HG03060 (cell line): Measurements from ENCODE around the gene ELL.

ENCODE experiments used
- ATAC-seq: cut with Tn5 transposase; IDR thresholded peaks from one replicate; pipeline ENCODE4 v1.9.1; 2021; ENCODE audit warnings: low read depth, moderate number of reproducible peaks; ENCODE audit not compliant: unreplicated experiment

The ELL gene

DNA sequence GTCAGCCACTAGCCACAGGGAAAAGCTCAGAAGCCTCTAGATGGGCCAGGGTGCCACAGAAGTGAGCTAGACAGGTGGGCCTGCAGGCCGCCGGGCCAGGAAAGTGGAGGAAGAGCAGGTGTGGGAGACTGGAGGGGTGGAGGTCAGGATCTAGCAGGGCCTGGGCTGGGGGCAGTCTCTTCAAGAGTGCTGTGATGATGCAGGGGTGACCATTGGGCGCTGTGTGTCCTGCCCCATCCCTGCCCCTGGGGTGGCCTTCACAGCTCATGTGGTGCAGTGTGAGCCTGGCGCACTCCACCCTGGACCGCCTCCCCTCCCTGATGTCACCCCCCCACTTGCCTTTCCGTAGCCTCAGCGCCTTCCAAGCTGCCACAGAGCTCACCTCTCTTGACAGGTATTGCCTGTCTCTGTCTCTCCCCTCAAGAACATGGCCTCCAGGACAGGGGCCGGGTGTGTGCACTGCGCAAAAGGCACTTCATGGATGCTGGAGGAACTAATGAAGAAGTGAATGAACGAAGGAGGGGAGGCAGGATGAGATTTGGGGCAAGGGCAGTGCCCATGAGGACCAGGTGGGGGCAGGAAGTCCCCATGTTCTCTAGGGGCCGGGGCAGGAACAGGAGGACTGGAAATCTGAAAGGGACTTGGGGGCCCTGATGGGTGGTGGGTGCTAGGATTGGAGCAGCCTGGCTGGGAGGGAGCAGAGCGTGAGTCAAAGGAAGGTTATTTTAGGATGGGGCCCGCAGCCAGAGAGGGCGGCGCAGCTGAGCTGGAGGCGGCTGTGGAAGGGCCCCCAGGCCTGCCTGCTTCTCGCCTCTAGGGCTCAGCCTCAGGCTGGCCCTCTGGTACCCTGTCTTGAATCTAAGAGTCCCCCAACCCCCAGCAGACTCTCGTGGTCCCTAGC is 96.1 kb downstream of the ELL start:
- no peak for ATAC-seq

DNA sequence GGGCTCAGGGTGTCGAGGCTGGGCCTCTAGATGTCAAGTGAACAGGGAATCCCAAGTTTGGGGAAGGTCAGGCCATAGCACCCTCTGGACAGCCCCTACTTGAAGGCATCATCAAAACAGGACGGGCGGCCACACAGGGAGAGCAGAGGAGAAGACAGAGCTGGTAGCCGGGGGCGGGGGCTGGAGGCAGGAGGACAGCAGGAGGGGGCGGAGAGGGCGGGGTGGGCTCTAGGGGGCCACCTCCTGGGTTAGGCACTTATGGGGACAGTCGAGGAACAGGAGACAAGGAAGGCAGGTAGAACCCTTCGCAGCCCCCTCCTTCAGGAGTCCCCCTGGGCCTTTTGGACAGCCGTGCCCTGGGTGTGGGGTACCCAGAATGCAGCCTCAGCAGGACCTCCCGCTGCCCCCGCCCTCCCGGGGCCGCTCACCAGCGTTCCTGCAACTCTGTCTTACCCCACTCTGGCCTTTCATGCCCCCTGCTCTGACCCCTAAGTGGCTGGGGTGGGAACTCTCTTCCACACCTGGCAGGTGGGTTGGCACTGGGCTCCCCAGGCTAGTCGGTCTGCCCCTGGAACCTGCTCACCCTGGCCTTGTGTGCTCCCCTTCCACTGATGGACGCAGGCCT is 96.9 kb downstream of the ELL start:
- ATAC-seq: no peak

DNA sequence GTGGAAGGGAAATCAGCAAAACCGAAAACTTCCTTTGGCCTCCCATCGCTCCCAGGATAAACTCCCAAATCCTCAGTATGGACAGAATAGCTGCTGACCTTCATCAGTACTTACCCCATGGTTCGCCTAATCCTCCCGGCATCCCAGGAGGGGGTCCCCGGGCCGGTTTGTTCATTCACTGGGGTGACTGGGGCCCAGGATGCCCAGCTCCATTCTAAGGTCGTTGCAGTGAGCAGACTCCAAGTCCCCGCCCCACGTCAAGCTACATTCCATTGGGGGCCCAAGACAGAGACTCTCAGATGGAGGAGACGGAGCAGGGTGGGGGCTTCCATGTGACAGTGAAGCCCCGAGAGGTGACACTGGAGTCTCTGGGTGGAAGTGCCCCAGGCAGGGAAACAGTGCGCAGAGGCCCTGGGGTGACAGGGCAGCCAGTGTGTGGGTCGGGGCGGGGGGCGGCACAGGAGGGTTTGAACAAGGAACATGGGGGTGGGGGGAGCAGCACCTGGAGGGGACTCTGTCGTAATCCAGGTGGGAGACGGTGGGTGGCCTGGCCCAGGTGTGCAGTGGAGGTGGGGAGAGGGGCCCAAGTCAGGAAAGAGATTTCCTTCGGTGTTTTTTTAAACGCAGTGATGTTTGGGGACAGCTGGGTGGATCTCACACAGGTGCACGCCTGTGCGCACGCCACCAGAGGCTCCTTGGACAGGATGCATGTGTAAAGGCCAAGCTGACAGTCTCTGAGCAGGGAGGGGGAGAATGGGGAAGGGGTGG is 97.6 kb downstream of the ELL start:
- ATAC-seq: no peak

DNA sequence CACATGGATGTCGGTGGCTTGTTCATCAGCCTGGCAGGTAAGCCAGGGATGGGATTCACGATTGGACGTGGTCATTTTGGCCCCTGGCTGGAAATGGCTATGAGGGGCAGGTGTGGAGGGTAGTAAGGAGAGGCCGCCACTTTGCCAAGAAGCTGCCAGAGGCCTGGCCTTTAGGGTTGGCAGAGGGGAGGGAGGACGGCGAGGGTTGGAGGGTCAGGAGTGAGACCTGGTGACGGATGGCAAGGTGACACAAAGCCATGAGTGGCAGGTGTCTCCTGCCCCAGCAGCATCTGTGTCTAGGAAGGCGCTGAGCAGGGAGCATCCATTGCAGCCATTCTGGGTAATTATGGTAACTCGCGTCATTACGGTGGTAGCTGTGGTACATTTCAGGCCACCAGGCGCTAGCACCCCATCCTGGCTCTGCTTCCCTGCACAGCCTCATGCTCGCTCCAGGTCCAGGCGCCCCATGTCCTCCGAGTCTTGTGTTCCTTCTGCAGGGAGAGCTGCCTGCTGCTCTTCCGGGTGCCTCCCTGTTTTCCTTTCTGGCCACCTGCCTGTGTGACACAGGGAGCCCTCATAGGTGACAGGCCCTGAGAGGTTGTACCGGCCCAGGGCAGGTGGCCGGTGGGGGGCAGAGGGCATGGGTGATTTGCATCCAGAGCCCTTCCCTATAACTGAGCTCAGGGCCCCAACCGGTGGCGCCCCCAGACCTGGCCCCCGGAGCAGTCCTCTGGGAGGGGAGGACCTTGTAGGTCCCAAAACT is 98.4 kb downstream of the ELL start:
- ATAC-seq: no peak

DNA sequence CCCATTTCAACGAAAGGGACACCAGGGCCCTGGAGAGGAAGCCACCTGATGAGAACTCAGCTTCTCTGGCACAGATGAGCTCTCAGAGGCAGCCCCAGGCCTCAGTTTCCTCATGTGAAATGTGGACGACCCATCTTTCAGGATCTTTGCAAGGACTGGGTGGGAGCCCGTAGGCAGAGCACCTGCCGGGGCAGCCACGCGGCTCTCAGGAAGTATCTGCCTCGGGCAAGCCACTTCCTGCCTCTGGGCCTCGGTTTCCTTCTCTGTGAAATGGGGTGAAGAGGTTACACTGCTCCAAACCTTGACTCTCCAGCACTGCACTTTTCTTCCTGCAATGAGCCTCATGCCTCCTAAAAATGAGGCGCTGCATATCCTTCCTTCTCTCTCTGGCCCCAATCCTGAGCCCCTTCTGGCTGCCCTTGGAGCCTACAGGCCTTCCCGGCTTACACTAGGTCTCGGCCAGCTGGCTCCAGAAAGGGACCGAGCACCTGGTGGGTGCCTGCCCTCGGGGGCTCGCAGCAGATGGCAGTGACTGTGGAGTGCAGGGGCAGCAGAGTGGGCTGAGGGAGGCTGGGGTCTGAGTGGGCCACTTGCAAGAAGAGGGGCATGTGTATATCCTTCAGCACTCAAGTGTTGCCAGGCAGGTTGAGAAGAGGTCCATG is 99.2 kb downstream of the ELL start:
- no peak for ATAC-seq

DNA sequence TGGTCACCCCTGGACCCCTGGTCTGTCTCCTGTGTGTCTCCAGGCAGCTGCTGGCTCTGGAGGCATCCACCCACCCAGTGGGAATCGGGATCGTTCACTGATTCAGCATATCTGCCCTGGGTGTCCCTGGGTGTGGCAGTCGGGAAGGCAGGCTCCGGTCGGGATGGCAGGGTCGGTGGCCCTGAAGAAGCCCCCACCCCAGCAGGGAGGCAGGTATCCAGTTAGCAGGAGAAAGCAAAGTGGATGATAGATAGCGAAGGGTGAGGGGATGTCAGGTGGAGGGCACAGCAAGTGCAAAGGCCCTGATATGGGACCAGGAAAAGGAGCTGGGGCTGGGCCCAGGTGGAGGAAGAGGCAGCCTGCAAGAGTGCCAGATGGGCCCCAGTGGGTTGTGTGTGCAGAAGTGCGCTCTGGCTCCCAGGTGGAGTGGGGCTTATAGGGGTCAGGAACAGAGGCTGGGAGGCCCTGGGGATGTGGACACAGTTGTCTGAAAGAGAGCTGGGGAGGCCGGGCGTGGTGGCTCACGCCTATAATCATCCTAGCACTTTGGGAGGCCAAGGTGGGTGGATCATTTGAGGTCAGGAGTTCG is 100.4 kb downstream of the ELL start:
- no peak for ATAC-seq

DNA sequence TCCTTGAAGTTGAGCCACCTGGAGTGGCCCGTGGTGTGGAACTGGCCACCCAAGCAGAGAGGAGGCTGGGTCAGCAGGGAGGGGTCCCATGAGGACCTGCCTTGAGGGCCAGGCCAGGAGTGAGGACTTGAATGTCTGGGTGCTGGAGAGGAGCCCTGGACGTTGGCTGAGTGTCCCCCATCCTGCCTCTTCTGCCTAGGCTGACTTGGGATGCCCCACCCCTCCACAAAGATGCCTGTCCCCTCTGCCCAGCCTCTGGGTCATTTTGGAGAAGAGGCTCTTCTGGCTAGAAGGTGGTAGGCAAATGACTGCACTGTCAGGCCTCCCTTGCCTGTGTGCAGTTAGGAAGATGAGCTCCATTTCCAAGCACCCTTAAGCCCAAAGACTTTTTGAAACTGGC is 100.9 kb downstream of the ELL start:
- ATAC-seq: no peak

DNA sequence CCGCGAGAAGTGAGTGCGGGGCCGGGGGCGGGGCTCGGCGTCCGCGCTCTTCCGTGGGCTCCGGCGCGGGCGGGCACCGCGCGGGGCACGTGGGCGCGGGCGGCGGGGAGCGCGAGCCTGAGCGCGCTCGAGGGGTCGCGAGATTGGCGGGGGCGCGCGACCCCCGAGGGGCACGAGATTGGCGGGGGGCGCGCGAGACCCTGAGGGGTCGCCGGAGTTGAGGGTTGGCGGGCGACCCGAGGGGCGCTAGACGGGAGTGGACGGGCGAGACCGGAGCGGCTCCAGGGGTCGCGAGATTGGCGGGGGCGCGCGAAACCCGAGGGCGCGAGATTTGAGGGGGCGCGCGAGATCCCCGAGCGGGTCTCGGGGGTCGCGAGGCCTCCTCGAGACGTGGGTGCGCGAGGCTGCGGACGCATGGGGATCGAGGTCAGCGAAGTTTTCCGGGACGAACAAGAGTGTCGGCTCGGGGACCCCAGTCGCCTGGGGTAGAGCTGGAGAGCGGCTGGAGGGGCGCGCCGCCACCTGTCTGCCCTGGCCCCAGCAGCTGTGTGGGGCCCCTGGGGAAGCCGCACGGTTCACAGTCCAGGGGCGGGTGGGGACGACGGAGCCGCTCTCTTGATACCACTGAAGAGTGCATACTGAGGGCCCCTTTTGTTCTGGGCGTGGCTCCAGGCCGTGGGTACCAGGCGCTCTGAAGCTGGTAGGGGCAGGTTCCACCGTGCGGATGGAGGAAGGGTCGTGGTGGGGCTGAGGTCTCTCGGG is 102.0 kb downstream of the ELL start:
- no peak for ATAC-seq

DNA sequence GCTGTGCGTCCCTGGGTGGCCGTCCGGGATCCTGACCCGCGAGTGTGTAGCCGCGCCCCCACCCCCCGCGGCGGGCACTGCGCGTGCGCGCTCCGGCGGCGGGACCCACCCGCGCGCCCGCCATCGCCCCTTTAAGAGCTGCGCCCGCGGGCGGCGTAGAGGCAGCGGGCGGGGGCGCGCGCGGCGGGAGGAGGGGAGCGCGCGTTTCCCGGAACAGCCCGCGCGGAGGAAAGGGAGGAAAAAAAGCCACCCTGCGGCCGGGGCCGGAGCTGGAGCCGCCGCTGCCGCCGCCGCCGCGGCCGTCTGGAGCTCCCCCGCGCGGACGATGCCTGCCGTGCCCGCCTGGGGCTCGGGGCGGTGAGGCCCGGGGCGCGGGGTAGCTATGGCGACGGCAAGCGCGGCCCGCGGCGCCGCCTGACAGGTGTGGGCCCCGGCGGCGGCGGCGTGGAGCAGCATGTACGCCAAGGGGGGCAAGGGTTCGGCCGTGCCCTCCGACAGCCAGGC is 102.6 kb downstream of the ELL start, which contains the start of gene SSBP4:
Gene SSBP4, plus strand, starts transcription at position 204 of the 504 bp plus-strand sequence. Its CDS starts 251 bp downstream, at position 455.
- ATAC-seq: no peak

DNA sequence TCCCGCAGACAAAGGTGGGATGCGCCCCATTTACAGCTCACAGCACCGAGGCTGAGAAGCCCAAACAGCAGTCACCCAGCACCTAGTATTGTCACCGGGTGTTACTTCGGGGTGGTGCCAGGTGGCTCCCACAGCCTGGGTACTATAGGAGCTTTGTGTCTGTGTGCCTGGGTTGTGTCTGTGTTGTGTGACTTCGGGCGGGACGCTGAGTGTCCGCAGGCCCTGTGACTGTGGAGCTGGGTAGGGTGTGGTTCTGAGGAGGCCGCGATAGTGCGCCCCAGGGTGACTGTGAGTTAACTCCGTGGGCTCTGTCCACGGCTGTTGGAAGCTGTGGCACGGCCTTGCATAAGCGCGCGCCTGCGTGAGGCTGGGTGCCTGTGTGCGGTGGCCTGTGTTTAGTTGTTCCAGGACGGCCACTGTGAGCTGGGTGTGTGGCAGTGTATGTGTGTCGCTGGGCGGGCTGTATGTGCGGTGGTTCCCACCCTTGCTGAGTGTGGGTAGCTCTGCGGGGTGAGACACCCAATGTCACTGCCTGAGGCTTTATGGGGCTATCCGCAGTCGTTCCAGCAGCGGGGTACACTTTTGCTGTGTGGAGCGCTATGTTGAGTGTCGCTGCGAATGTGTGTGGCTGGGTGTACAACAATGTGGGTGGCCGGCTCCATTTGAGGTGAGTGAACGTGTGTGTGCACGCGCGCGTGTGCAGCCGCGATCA is 103.2 kb downstream of the ELL start:
- no peak for ATAC-seq

DNA sequence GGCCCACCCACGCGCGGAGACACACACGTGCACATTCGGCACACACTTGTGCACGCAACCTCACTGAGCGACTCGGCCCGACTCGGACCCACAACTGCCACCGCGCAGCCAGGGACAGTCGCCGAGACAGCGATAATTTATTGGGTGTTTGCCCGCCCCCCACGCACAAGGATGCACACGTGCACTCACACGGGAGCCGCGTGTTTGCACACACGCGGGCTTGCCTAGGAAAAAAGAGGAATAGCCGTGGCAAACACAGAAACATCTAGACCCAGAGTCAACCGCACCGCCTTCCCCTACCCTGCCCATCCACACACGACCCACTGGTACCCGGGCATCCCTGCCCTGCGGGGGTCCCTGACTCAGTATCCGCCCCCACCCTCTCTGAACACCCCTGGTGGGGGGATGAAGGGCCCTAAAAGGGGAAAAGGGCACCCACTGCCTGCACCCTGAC is 103.8 kb downstream of the ELL start:
- no peak for ATAC-seq

DNA sequence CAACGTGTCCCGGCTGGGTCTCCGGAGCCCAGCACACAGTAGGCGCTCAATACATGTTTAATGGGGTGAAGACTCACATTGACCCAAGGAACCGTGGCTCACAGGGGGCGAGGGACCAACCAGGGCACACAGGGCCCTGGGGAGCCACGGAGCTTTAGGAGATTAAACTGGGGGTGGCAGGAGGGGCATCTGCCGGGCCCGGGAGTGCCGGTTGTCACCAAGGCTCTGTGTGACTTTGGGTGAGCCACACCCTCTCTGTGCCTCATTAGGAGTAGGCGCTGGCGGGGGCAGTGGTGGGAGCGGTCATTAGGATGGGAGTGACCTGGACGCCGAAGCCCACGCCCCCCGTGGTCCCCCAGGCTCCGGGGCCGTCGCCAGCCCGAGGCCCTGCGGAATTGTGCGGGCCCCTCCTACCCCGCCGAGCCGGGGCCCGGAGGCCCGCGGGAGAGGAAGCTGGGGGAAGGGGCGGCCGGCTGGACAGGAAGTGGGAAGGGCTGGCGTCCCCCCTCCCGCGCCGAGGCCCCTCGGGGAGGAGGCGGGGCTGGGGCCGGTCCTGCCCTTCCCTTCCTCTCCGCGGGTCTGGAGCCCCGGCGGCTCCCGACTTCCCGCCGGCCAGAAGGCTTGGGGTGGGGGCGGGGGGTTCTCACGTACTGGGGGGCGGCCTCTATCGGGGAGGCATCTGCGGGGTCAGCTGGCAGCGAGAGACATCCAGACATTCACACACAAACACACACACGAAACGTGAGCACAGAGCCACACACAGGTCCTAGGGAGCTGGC is 104.4 kb downstream of the ELL start:
- no peak for ATAC-seq

DNA sequence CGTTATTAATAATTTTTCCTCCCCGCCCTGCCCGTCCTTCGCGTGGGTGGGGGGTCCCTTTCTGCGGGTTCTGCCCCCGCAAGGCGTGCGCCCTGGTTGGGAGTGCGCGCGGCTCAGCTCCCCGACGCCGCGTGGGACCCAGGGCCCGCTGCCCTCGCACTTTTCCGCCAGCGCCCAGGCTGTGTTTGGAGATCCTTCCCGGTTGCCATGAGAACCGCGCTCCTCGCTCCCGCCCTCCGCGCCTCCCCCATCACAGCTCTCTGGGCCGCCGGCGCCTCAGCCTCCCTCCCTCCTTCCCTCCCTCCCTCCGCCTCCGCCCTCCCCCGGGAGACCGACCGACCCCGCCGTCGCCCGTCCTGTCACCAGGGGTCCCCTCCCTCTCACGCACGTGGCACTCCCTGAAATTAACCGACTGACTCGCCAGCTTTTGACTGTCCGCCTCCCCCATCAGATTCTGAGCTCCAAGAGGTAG is 105.1 kb downstream of the ELL start:
- ATAC-seq: no peak

DNA sequence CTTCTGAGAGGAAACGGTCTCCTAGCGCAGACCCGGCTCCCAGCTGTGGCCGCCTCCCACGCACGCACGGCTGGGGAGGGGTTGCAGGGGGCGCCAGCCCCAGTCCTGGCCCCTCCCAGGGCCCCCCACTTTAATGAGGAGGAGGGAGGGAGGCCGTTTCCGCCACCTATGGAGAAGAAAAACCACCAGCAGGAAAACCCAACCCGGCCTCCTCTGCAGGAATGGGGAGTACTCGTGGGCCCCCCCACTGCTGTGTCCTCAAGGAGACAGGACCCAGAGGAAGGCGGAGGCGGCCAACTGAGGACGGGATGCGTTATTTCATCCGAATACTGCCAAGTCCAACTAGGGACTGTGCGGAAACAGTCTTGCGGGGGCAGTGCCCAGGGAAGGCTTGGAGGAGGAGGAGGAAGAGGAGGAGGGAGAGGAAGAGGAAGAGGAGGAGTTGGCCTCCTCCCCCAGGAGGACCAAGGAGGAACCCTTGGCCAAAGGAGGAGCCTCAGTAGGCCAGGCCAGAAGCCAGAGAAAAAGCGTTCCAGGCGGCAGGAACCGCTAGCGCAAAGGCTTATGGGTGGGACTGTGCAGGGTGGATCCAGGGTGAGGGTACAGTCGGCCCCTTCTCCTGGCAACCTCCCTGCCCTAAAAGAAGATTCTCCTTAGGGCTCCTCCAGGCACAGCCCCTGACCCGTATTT is 106.5 kb downstream of the ELL start:
- no peak for ATAC-seq

DNA sequence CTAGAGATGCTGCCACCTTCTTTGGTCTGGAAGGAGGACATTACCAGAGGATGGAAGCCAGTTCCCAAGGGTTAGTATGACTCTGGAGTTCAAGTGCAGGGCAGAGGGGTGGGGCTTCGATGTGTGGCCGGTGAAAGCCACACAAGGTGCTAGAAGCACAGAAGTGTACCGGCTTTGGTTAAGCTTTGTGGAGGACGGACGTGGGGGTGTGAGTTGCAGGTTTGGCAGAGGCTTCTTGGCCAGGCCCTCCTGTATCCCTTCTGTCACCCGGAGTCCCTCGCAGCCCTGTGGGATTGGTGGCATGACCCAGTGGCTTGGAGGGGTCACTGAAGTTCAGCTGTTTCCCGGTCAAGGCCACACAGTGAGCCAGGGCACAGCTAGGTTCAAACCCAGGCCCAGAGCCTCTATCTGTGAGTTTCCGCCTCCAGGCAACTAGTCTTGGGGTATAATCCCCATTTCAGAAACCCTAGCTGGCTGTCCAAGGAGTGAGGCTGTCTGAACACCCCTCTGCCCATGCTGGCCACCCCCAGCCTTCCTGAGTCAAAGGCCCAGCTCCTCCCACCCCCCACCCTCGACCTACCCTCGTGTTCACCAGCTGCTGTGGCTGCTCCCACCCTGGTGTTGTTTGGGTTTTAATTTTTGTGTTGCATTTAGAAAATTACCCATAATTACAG is 107.2 kb downstream of the ELL start:
- ATAC-seq: no peak
